ENCODE results near the gene CDH2. TPM values are rescaled to one million over a fixed set of nuclear protein-coding genes. Genes with fewer than 3 reads are reported as not detected.

Gene CDH2
- total RNA-seq, 1 experiment from 2014 or later = 42.3 TPM

DNA sequence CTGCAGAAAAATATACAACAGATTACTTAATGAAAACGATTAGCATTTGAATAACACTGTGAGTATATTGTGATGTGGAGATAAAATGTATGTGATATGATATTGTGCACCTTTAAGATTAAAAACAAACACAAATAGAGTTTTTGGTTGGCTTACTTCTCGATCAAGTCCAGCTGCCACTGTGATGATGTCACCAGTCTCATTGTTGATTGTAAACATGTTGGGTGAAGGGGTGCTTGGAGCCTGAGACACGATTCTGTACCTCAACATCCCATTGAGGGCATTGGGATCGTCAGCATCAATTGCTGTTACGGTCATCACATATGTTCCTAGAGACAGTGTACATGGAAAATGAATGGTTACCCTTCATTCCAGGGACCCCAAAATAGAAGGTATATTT, 174.1 kb downstream of the CDH2 start:
- Histone ChIP-seq H3K27me3 (ENCODE audit: control insufficient read depth, insufficient read depth, low read length) (no peaks in the 10 kb centered on the region), H3K4me1 (ENCODE audit: control insufficient read depth, insufficient read depth, low read length) (no peaks in the 10 kb centered on the region), H3K36me3 (ENCODE audit: control insufficient read depth, insufficient read depth, low read length) (no peaks in the 10 kb centered on the region), H3K27ac (ENCODE audit: low read length) (no peak overlapping the region), H3K9me3 (ENCODE audit: control insufficient read depth, insufficient read depth, low read depth, low read length) (no peaks in the 10 kb centered on the region), H3K4me3 (ENCODE audit: low read depth in 2 of 2, low read length in 2 of 2) (no peak overlapping the region)
- ATAC-seq (no peak), DNase-seq (ENCODE audit: low read depth, low spot score) (no peak)
- ChIA-PET CTCF (no interaction called here), POLR2A (no interaction called here)
- in situ Hi-C loops (cut with HindIII; ENCODE audit: low pct_unique_long_range_greater_than_20kb, low sequenced_read_pairs) (no loop called here), intact Hi-C loops (cut with micrococcal nuclease; ENCODE audit: unreplicated experiment) (no loop called here)
- no peak for TF ChIP-seq SIN3A (IDR thresholded peaks at IDR 0.05; ENCODE audit: borderline replicate concordance, insufficient read depth, low read depth, low read length)
- TF ChIP-seq REST (IDR thresholded peaks at IDR 0.05; ENCODE audit: insufficient read depth in 1 of 2, low read depth in 2 of 2, low read length in 1 of 2) = no peak
- TF ChIP-seq POLR2AphosphoS5 (IDR thresholded peaks at IDR 0.05; ENCODE audit: low read depth, low read length) = no peak
- TF ChIP-seq, protein P1, sequence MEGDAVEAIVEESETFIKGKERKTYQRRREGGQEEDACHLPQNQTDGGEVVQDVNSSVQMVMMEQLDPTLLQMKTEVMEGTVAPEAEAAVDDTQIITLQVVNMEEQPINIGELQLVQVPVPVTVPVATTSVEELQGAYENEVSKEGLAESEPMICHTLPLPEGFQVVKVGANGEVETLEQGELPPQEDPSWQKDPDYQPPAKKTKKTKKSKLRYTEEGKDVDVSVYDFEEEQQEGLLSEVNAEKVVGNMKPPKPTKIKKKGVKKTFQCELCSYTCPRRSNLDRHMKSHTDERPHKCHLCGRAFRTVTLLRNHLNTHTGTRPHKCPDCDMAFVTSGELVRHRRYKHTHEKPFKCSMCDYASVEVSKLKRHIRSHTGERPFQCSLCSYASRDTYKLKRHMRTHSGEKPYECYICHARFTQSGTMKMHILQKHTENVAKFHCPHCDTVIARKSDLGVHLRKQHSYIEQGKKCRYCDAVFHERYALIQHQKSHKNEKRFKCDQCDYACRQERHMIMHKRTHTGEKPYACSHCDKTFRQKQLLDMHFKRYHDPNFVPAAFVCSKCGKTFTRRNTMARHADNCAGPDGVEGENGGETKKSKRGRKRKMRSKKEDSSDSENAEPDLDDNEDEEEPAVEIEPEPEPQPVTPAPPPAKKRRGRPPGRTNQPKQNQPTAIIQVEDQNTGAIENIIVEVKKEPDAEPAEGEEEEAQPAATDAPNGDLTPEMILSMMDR (IDR thresholded peaks at IDR 0.05) = no peak
- TF ChIP-seq TCF7L2 (IDR thresholded peaks at IDR 0.05; ENCODE audit: low read depth, low read length) = no peak
- BruUV-seq (replicated peaks) = no TSS peak

DNA sequence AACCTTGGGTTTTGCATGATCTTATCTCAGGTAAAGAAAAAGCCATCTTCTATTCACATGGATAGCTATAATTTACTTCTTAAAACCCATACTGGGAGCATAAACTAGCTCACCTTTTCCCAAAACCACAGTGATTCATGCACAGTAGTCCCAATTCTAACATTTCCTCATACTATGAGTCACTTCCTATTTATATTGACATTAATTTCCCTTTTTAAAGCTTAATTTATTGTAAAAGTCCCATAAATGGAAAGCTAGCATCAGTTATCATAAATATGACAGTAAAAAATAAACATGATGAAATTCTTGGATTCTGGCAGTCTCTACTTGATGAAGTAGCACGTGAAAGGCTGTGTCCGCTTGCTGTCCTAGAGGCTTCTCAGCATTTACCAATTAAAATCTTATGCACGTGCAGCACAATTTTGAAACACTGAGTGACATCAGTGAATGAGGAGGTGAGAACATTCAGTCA, 180.1 kb downstream of the CDH2 start:
- Histone ChIP-seq H3K4me1 (ENCODE audit: control insufficient read depth, insufficient read depth, low read length) (no peaks in the 10 kb centered on the region), H3K36me3 (ENCODE audit: control insufficient read depth, insufficient read depth, low read length) (no peaks in the 10 kb centered on the region), H3K27me3 (ENCODE audit: control insufficient read depth, insufficient read depth, low read length) (no peaks in the 10 kb centered on the region), H3K9me3 (ENCODE audit: control insufficient read depth, insufficient read depth, low read depth, low read length) (no peaks in the 10 kb centered on the region), H3K4me3 (ENCODE audit: low read depth in 2 of 2, low read length in 2 of 2) (no peak overlapping the region), H3K27ac (ENCODE audit: low read length) (no peak overlapping the region)
- intact Hi-C loops (cut with micrococcal nuclease; ENCODE audit: unreplicated experiment) (no loop called here), in situ Hi-C loops (cut with HindIII; ENCODE audit: low pct_unique_long_range_greater_than_20kb, low sequenced_read_pairs) (no loop called here)
- no TSS peak for BruUV-seq (replicated peaks)
- CTCF ChIA-PET = no interaction called here
- no peak for ATAC-seq
- no peak for DNase-seq (ENCODE audit: low read depth, low spot score)
- POLR2A ChIA-PET = no interaction called here
- TF ChIP-seq, protein P1 (IDR thresholded peaks at IDR 0.05) = no peak
- no peak for TF ChIP-seq REST (IDR thresholded peaks at IDR 0.05; ENCODE audit: insufficient read depth in 1 of 2, low read depth in 2 of 2, low read length in 1 of 2)
- no peak for TF ChIP-seq POLR2AphosphoS5 (IDR thresholded peaks at IDR 0.05; ENCODE audit: low read depth, low read length)
- no peak for TF ChIP-seq TCF7L2 (IDR thresholded peaks at IDR 0.05; ENCODE audit: low read depth, low read length)
- no peak for TF ChIP-seq SIN3A (IDR thresholded peaks at IDR 0.05; ENCODE audit: borderline replicate concordance, insufficient read depth, low read depth, low read length)
